HG03442 (cell line): ENCODE measurements around the gene ZSWIM7.
A peak's percentile ranks its signal among the peaks of the same experiment; 100 is the strongest.
"Not testable (repeated sequence)": the region's sequence is repeated elsewhere in the genome, so short reads cannot be mapped to it uniquely, and the experiment has no call there.

Source experiments
- ATAC-seq: cut with Tn5 transposase; IDR thresholded peaks from one replicate; pipeline ENCODE4 v1.9.1; 2021; ENCODE audit warnings: mild to moderate bottlenecking, moderate library complexity; ENCODE audit not compliant: unreplicated experiment

ZSWIM7 gene

DNA sequence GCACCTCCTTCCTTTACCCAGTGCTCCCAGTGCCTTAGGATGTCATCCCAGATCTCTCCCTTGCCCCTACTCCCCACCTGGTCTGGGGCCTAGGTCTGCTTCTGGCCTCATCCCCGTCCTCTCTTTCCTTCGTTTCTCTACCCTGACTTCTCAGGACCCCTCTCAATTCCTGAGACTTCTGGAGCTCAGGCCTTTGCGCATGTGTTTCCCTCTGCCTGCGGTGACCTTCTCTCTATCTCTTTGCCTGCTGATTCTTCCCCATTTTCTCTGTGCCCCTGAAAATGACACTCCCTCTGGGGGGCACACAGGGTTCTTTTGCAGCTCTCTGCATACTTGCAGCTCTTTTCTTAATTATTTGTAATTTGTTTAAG is 41.0 kb downstream of the ZSWIM7 start:
- ATAC-seq, result no peak

DNA sequence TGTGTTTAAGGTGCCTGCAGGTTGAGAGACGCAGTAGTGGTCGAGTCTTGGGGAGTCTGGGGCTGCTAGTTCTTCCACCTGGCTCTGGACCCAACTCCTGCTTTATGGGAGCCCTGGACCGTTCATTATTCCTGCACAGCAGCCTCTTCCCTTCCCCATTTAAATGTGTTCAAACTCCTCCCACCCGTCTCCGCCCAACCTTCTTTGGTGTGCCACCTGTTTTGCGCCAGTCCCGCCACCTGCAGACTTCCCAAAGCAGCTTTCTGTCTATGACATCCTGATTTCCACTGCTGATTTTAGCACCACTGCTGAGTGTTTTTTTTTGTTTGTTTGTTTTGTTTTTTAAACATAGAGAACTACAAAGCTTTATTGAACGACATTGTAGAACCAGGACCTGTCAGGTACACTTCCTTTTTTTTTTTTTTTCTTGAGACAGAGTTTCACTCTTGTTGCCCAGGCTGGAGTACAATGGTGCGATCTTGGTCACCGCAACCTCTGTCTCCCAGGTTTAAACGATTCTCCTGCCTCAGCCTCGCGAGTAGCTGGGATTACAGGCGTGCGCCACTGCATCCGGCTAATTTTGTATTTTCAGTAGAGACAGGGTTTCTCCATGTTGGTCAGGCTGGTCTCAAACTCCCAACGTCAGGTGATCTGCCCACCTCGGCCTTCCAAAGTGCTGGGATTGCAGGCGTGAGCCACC is 41.7 kb downstream of the ZSWIM7 start:
- ATAC-seq, result no peak

DNA sequence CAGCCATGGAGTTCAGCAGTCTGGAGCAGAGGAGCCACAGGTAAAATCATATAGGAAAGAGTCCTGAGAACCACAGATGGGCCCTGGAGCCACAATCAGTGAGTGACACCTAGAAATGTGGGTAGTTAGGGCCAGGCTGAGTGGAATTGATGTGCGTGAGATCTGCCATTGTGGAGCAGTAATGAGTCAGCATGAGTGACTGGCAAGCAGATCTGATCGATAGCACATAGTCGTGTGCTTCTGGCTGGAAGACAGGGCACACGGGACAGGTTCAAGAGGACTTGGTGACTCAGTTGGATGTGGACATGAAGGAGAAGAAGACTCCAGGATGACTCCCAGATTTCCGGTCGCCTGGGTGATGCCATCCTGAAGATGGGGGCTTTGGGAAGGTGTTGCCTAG is 42.3 kb downstream of the ZSWIM7 start:
- ATAC-seq, result no peak

DNA sequence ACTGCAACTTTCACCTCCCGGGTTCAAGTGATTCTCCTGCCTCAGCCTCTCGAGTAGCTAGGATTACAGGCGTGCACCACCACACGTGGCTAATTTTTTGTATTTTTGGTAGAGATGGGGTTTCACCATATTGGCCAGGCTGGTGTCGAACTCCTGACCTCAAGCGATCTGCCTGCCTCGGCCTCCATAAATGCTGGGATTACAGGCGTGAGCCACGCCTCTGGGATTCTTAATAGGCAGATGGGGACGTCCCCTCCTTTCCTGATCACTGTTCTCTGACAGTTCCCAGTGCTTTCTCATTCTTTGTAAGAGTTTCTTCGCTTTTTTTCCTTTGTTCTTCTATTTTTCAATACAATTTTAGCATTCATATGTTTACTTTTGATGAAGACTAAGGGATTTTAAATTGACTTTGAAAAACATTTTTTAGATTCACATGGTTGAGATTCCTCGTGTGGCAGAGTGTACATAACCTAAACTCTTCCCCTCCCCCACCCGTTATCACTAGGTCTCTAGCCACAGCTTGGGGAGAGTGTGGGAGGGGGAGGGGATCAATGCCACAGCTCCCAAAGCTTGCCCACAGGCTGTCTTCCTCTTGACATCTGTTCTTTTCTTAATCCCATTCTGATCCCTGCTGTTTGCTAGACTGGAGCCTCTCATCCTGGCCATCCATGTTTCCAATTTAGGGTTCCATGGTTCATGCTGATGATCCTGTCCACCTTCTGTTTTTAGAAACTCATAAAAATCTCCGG is 43.5 kb downstream of the ZSWIM7 start:
- ATAC-seq, result no peak

DNA sequence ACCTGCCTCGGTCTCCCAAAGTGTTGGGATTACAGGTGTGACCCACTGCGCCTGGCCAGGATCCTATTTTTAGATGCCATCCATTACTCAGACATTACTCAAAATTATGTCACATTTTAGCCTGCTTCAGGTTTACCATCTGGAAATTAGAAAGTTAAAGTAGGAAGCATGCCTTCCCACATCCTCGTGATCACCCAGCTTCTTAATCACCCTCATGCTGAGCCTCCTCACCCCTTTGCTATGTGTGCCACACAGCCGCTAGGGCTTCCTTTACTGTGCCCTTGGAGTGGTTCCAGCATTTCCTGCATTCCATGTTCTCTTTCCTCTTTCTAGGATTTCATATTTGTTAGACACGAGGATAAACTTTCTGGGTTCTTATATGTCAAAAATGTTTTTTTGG is 45.3 kb downstream of the ZSWIM7 start:
- no peak for ATAC-seq

DNA sequence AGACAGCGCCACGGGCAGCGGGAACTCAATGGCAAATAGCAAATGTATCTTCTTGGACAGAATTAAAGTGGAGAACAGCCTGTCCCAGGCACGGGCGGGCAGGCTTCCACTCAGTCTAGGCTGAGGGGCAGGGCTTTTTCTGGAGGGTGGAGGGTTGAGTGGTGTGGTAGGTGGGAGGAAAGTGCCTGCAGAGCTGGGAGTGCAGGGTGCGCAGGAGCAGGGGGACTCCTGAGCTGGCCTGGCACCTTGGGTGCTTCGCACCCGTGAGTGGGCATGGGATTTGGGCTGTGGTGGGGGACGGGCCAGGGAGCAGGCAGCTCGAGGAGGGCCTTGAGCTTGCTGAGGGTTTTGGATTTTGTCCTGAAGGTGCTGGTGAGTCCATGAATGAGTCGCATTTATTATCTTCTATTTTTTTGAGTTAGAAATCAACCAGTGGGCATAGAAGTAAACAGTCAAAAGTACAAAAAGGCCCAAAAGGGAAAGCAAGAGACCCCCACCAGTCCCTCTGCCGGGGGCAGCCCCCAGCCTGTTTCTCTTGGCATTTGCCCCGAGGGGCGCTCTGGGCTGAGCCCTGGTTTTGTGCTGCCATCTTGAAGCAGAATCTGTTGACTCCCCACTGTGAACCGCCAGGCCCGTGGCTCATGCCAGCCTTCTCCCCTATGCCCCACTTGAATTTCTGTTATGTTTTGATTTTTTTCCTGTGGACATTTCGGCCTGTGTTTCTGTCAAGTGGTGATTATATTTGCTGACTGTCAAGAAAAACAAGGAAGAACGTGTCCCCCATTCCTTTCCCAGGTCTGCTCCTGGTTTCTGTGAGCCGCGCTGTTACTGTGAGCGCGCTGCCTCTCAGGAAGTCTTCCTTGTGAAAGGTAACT is 46.4 kb downstream of the ZSWIM7 start:
- no peak for ATAC-seq

DNA sequence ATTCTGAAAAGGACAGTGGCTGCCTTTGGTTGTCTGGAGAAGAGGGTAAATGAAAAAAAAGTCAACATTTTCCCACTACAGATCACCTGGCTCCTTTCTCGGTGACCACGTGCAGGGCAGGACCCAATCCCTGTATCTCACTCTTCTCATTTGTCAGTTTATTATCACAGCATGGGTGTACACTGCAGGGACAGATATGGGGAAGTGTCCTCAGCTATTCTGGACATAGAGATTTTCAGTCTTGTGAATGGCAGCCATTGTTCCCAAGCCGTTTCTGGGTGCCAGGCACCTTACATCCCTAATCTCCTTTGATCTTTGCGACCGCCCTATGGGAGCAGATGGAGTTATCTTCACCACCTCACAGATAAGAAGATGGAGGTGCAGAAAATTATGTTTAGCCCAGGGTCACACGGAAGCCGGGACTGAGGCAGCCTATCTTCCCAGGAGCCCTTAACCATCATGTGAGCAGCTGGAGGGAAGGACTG is 47.4 kb downstream of the ZSWIM7 start:
- ATAC-seq, result no peak

DNA sequence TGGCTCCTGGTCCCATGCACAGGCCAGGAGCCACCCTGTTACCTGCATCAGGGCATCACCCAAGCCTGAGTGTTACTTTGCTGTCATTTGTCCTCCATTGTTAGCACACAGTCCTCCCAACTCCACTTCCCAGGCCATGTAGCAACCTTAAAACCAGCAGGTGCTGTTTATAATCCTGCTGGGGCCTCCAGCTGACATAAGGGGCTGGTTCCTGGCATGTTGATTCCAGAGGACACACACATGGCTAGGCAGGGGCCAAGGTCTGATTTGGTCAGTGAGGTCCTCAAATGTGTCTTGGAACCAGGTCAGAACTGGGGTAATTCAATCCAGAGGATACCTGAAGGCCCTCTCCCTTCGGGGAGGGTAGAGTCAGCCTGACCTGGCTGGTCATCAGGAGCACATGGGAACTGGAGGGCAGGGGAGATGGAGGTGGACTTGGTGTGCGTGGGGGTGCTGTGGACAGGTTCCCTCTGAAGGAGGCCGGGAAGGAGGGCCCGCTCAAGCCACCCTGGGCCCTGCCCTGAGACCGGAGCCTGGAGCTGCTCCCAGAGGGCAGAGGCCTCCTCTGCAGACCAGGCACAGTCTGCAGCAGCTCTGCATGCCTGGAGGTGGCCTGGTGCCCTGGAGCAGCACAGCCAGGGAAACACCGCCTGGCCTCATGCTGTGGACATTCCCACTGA is 48.0 kb downstream of the ZSWIM7 start:
- ATAC-seq, result no peak

DNA sequence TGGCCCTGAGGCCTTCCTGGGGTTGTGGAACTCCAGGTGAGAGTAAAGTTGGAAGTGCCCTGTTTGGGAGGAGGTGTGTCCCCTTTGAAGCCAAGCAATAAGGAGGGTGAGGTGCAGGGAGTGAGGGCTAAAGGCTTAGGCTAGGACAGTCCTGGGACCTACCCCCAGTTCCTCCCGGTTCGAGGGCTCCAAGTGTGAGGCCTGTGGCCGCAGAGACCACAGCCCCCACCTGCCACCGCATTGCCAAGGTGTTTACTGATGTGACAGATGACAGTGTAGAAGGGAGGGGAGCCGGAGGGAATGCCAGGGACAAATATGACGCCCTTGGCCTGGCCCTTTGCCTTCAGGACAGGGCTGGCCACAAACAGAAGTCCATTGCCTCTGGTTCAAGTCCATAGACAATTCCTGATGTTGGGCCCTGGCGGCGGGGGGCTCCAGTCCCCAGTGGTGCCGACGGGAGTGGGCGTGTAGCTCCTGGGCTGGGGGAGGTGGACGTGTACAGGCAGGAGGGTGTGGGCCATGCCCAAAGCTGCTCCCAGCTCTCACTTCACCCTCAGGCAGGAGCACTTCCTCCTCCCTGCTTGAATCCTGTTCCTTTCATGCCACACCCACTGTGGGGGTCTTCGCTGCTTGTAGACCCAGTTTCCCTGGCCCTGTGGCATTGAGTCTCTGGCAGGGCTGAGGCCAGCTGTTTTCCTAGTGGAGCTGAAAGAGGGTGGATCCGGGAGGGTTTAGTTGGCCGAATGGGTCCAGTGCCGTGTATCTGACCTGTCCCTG is 51.3 kb downstream of the ZSWIM7 start:
- no peak for ATAC-seq

DNA sequence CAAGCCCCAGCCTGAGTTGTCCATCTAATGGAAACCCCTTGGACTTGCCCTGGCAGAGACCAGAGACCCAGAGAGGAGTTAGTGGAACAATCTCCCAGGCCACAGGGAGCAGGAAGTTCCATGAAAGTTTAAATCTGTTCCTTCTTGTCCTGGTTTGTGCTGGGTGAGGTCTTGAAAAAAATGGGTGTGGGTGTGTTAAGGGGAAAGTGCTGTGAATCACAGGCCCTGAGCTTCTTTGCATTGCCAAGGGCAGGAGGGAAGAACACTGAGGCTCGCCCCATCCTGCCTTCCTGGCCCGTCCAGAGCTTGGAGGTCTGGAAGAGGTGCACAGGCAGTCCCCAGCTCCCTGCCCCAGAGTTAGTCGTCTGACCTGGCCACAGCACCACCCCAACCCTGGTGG is 52.2 kb downstream of the ZSWIM7 start:
- no peak for ATAC-seq

DNA sequence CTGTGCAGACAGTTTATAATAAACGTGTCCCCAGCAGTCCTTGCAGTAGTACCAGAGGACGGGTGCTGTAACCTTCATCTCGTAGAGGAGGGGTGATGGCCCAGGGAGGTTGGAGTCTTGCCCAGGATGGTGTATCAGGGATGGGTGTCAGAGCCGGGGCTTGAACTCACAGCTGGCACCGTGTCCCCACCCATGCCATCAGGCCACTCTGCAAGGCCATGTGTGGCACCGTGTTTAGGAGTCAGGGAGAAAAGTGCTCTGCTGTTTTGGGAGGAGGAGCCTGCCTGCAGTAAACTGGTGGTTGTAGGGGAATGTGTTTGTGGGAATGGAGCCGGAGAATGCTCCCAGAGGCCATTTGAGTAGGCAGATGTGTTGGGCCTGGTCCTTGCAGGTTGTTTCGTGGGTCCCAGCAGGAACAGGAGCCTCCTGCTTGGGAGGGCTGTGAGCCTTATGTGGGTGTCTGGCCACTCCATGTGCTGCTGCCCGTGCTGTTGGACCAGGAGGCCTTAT is 52.8 kb downstream of the ZSWIM7 start:
- no peak for ATAC-seq

DNA sequence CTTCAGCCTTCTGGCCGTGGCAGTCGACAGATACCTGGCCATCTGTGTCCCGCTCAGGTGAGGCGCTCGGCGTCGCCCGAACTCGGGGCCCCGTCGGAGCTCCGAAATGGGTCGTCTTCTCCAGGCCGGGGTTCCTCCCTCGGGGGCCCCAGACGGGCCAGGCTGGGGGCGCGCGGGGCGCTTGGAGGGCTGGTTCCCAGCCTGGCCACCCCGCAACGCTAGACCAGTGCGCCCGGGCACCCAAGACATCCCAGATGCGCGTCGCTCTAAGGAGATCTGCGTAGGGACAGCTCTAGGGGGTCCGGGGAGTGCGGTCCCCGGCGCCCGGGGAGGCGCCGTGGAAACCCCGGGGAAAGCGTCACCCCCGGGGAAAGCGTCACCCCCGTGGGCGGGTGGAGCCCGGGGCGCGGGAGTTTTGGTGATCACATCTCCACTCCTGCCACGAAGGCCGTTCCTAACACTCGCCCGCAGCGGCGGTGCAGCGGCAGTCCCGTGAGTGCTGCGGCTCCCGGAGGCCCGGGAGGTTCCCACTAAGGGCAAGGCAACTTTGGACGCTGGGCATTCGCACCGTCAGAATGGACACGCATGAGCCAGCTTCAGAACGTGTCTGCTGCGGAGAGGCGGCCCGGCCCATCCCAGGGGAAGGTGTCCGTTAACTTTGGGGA is 53.8 kb downstream of the ZSWIM7 start:
- ATAC-seq, result peak; percentile 11

DNA sequence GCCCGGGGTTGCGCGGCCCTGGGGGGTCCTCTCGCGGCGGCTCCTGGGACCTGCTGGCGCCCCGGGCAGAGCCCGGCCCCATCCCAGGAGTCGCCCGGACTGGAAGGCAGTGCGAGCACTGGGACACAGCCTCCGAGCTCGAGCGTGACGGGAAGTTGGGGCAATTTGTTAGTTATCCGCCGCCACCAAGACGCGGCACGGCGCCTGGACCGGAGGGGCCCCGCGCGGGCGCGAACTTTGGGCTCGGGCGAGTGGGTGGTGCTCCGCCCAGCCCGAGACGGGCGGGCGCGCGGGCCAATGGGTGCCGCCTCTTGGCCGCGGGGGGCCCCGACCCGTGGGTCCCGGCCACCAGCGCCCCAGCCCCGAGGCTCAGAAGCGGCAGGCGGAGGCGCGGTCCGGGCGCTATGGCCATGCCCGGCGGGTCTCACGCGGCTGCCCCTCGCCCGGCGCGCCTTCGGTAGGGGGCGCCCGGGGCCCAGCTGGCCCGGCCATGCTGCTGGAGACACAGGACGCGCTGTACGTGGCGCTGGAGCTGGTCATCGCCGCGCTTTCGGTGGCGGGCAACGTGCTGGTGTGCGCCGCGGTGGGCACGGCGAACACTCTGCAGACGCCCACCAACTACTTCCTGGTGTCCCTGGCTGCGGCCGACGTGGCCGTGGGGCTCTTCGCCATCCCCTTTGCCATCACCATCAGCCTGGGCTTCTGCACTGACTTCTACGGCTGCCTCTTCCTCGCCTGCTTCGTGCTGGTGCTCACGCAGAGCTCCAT is 54.6 kb downstream of the ZSWIM7 start, which contains the start of gene ADORA2B:
ADORA2B (plus strand) TSS at position 372 of the 768 bp plus-strand sequence; CDS start at position 491, 119 bp downstream.
- ATAC-seq, result peak; percentile 56

DNA sequence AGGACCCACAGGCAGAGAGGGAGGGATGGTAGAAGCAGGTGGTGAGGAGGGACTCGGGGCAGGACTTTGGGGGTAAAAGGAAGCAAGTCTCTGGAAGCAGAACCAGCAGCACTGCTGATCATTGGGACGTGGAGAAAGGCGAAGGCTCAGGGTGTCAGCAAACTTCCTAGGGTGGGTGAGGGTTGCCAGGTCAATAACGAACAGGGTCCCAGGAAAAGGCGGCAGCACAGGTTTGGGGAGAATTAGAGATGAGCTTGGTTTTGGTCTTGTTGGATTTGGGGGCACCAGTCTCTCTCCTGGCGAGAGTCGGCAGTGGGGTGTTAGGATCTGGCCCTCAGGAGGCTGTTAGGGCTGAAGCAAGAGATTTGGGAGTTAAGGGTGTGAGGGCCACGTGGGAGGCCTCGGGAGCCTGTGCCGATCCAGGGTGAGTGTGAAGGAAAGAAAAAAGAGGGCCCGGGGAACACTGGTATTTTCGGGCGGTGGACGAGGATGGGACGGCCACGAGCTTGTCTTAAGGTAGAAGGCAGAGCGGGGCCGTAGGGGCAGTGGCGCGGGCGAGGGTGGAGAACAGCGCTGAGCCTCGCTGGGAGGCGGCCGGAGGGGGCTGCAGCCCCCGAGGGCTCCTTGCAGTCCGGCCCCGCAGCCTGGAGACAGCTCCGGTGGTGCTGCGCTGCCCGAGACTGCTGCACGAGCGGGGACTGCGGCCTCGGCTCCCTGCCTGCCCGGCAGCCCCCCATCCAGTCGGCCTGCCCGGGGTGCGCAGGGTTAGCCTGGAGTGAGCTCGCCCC is 55.3 kb downstream of the ZSWIM7 start:
- ATAC-seq, result no peak

DNA sequence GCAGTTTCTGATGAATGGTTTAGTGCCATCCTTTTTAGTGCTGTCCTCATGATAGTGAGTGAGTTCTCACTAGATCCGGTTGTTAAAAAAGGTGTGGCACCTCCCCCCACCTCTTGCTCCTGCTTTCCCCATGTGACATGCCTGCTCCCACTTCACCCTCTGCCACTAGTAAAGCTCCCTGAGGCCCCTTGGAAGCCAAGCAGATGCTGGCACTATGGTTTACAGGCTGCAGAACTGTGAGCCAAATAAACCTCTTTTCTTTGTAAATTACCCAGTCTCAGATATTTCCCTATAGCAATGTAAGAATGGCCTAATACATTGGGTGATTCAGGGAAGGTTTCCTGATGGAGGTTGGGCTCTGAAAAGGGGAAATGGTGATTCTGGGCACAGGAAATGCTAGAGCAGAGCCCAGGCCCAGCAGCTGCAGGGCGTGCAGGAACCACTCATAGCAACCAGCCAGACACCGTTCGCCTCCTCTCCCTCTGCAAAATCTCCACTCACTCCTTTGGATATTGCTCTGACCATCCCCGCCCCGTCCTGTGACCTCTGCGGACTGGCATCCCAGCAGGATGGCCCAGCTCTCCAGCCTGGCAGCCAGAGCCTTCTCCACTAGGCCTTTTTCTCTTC is 57.2 kb downstream of the ZSWIM7 start:
- ATAC-seq, result no peak

DNA sequence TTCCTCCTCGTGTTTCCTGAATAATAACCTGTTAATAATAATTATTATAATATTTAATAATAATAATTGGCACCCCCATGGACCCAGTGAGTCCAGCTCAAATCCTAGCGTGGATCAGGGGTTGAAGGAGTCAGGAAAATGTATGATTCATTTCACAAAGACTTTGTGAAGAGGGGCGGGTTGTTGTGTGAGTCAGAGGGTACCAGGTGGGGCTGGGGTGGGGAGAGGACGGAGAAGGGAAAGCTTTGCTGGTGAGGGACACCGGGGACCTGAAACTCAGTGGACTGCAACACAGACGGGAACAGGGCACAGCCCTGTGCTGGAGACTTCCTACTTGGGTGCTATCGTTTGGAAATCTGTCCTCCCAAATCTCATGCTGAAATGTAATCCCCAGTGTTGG is 57.7 kb downstream of the ZSWIM7 start:
- no peak for ATAC-seq

DNA sequence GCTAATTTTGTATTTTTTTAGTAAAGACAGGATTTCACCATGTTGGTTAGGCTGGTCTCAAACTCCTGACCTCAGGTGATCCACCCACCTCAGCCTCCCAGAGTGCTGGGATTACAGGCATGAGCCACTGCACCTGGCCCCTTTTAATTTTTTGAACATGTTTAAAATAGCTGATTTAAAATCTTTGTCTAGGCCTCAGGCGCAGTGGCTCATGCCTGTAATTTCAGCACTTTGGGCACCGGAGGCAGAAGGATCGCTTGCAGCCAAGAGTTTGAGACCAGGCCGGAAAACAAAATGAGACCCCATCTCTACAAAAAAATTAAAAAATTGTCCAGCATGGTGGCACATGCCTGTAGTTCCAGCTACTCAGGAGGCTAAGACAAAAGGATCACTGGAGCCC is 63.0 kb downstream of the ZSWIM7 start:
- not testable (repeated sequence) for ATAC-seq
